Astrocyte of the cerebellum (primary cell): ENCODE measurements around the gene PLEKHG2.
A peak's percentile ranks its signal among the peaks of the same experiment; 100 is the strongest.

Source experiments
- DNase-seq: peaks from one replicate; pipeline ENCODE4 v3.0.0-alpha.2; 2011; ENCODE audit warnings: low read depth
- H3K4me3 ChIP-seq: 2 replicates; pipeline ENCODE4 v1.5.1; 2011; ENCODE audit warnings: mild to moderate bottlenecking, low read depth, low read length, moderate library complexity
- in situ Hi-C: cut with HindIII; loops from 2 replicates; pipeline ENCODE4 v1.10.0; 2017; ENCODE audit warnings: low sequenced_read_pairs
- TF ChIP-seq, protein P1 (sequence below): IDR thresholded peaks from 2 replicates; pipeline ENCODE4 v1.5.1; 2012; ENCODE audit warnings: low read length, low read depth, moderate library complexity, mild to moderate bottlenecking; ENCODE audit errors: missing control alignments

PLEKHG2 gene

DNA sequence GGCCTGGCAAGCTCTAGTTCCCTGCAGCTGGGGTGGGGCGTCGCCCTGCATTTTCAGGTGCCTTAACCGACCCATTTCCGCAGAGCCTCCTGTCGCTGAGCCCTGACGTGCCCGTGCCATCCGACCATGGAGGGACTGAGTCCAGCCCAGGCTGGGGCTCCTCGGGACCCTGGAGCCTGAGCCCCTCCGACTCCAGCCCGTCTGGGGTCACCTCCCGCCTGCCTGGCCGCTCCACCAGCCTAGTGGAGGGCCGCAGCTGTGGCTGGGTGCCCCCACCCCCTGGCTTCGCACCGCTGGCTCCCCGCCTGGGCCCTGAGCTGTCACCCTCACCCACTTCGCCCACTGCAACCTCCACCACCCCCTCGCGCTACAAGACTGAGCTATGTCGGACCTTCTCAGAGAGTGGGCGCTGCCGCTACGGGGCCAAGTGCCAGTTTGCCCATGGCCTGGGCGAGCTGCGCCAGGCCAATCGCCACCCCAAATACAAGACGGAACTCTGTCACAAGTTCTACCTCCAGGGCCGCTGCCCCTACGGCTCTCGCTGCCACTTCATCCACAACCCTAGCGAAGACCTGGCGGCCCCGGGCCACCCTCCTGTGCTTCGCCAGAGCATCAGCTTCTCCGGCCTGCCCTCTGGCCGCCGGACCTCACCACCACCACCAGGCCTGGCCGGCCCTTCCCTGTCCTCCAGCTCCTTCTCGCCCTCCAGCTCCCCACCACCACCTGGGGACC is 4.6 kb upstream of the PLEKHG2 start:
- in situ Hi-C loops: no loop called here
- TF ChIP-seq, protein P1, sequence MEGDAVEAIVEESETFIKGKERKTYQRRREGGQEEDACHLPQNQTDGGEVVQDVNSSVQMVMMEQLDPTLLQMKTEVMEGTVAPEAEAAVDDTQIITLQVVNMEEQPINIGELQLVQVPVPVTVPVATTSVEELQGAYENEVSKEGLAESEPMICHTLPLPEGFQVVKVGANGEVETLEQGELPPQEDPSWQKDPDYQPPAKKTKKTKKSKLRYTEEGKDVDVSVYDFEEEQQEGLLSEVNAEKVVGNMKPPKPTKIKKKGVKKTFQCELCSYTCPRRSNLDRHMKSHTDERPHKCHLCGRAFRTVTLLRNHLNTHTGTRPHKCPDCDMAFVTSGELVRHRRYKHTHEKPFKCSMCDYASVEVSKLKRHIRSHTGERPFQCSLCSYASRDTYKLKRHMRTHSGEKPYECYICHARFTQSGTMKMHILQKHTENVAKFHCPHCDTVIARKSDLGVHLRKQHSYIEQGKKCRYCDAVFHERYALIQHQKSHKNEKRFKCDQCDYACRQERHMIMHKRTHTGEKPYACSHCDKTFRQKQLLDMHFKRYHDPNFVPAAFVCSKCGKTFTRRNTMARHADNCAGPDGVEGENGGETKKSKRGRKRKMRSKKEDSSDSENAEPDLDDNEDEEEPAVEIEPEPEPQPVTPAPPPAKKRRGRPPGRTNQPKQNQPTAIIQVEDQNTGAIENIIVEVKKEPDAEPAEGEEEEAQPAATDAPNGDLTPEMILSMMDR: no peak
- no peak for DNase-seq

DNA sequence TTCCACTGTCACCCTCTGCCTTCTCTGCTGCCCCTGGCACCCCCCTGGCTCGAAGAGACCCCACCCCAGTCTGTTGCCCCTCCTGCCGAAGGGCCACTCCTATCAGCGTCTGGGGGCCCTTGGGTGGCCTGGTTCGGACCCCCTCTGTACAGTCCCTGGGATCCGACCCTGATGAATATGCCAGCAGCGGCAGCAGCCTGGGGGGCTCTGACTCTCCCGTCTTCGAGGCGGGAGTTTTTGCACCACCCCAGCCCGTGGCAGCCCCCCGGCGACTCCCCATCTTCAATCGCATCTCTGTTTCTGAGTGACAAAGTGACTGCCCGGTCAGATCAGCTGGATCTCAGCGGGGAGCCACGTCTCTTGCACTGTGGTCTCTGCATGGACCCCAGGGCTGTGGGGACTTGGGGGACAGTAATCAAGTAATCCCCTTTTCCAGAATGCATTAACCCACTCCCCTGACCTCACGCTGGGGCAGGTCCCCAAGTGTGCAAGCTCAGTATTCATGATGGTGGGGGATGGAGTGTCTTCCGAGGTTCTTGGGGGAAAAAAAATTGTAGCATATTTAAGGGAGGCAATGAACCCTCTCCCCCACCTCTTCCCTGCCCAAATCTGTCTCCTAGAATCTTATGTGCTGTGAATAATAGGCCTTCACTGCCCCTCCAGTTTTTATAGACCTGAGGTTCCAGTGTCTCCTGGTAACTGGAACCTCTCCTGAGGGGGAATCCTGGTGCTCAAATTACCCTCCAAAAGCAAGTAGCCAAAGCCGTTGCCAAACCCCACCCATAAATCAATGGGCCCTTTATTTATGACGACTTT is 3.9 kb upstream of the PLEKHG2 start:
- no peak for DNase-seq
- in situ Hi-C loops: no loop called here
- H3K4me3 ChIP-seq: peak overlapping the region; percentile 86
- TF ChIP-seq, protein P1: no peak

More for the DNA sequence above, 4.6 kb upstream of the PLEKHG2 start:
- H3K4me3 ChIP-seq: peak overlapping the region; percentile 86

DNA sequence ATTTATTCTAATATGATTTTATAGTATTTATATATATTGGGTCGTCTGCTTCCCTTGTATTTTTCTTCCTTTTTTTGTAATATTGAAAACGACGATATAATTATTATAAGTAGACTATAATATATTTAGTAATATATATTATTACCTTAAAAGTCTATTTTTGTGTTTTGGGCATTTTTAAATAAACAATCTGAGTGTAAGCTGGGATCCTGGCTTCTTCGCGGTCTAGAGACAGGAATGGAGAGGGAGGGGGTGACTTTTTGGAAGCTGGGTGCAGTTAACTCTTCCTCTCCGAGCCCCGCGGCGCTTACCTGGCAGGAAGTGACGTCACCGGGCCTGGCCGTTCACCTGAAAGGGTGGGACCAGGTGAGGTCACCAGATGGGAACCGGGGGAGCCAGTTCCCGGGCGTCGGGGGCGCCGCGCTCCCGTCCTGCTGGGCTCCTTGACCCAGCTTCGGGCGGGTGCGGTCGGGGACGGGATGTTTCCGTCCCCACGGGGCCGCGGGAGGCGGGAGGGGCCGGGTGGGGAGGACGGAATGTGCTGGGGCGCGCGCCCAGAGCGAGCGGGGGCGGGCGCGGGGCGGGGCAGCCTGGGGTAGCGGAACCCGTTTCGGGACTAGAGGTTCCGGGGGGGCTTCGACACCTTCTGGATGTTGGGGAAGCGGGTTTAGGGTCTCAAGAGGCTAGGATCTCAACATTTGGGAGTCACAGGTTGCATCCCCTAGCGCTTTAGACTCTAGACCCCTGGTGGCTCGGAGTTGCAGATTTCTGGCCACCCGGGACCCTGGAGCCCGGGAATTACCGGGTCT is 3.1 kb upstream of the PLEKHG2 start:
- DNase-seq: no peak
- in situ Hi-C loops: no loop called here
- peak overlapping the region; percentile 86 for H3K4me3 ChIP-seq
- TF ChIP-seq, protein P1: no peak

DNA sequence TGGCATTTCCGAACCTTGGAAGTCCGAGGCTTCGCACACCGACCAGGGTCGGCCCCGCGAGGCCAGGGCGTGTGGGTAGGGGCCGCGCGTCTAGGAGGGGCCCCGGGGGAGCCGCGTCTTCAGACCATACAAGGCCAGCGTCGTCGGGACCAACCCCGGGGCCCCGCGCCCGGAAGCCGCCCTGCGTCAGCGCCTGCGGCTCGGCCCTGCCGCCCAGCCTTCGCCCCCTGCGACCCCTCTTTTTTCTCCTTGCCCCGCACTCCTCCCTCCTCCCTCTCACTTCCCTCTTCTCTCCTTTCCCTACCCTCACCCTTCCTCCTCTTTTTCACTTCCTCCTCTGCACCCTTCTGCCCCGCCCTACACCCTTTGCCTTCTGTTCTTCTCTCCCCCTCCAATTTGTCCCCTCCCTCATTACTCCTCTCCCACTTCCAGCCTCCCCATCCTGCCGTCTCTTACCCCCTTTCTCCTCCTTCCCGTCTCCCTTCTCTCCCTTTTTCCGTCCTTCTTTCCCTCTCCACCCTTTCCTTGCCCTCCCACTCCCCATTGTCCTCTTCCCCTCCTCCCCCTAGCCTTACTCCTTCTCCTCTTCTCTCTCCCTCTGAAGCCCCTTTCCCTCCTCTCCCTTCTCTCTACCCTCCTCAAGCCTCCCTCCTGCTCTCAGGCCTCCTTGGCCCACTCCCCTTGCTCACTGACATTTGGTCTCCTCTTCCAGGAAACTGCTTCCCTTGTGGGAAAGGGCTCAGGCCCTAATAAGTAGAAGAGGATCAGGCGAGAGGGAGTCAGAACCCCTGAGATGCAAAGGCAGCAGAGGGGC is 2.2 kb upstream of the PLEKHG2 start:
- no peak for DNase-seq
- TF ChIP-seq, protein P1: no peak
- in situ Hi-C loops: no loop called here
- H3K4me3 ChIP-seq: peak overlapping the region; percentile 86

DNA sequence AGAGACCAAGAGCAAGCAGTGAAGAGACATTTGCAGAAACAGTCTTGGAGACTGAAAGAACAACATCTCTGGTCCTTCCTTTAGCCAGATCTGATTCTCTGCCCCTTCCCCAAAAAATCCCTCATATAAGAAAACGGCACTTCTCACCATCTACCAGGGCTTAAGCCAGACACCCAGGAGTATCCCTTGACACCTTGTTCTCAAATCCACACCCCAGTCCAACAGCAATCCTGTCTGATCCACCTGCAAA is 1.7 kb upstream of the PLEKHG2 start:
- TF ChIP-seq, protein P1: no peak
- H3K4me3 ChIP-seq: no peak overlapping the region
- DNase-seq: no peak
- in situ Hi-C loops: no loop called here
